ENCODE measurements around the gene TGDS.

GRCh38 chr13:94537740-94538630 lies 58.0 kb downstream of the TGDS start:
- TF ChIP-seq CTCF (IDR thresholded peaks at IDR 0.05) = no peak
- no peak for TF ChIP-seq POLR2A (IDR thresholded peaks at IDR 0.05)
